Sigmoid colon (tissue), 4 donors: ENCODE data around the gene ADAP2.

ENCODE experiments used
- CTCF ChIP-seq, 4 experiments: fragments of 450-650 bp in 3 of 4; fragments of 200-600 bp in 1 of 4; IDR thresholded peaks; one replicate each; pipeline ENCODE4 v1.5.1; 2016 to 2019; ENCODE audit warnings: antibody characterized with exemption in 4 of 4, mild to moderate bottlenecking in 3 of 4, moderate library complexity in 2 of 4
- EP300 ChIP-seq, 4 donors: sonication (generic); formaldehyde crosslinking; IDR thresholded peaks; one replicate each; pipeline ENCODE4 v1.6.1; 2017; ENCODE audit warnings: antibody characterized with exemption in 4 of 4
- POLR2A ChIP-seq, 2 donors: fragments of 450-650 bp; IDR thresholded peaks; one replicate each; pipeline ENCODE4 v1.6.1; 2016; ENCODE audit warnings: antibody characterized with exemption in 2 of 2, mild to moderate bottlenecking in 2 of 2, moderate library complexity in 2 of 2
- POLR2AphosphoS5 ChIP-seq, 4 donors: sonication (generic); formaldehyde crosslinking; IDR thresholded peaks; one replicate each; pipeline ENCODE4 v1.6.1; 2017; ENCODE audit warnings: antibody characterized with exemption in 4 of 4

- no peak for TF ChIP-seq EP300 (IDR thresholded peaks at IDR 0.05)
- TF ChIP-seq POLR2AphosphoS5 (IDR thresholded peaks at IDR 0.05) = no peak
- no peak for TF ChIP-seq CTCF (IDR thresholded peaks at IDR 0.05)
- no peak for TF ChIP-seq POLR2A (IDR thresholded peaks at IDR 0.05)
These were observed 74.7 kb downstream of the ADAP2 start for GRCh38 chr17:30996486-30996885.
